MM.1S (cell line): ENCODE results near the gene TAS1R2.

Experiments used
- CTCF ChIP-seq: fragments of 300-600 bp; sonication (generic); IDR thresholded peaks from 2 replicates; pipeline ENCODE4 v1.5.1; 2016; ENCODE audit warnings: antibody characterized with exemption, low read length, mixed read lengths
- EZH2 ChIP-seq: fragments of 300-600 bp; sonication (generic); optimal IDR thresholded peaks from 2 replicates; pipeline ENCODE3; 2017; ENCODE audit warnings: low read depth, mild to moderate bottlenecking, antibody characterized with exemption, low read length, mixed read lengths
- EZH2phosphoT487 ChIP-seq: fragments of 300-600 bp; sonication (generic); IDR thresholded peaks from 2 replicates; pipeline ENCODE4 v1.6.1; 2018; ENCODE audit warnings: antibody characterized with exemption, low read length

DNA sequence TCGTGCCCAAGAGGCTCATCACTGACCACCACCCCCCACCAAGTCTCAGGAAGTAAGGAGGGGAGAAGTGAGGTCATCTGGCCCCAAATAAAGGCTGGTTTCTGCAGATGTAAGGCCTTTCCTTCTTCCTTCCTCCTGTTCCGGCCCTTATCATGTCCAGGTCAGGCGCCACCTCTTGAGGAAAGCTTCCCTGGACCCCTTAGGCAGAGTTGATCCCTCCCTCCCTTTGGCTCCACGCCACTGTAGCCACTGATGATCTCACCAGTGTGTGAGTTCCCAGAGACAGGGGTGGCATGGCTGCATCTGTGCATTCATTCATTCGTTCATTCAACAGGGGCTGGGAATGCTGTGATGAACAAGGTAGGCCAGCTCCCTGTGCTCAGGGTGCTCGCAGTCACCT lies 59.2 kb downstream of the TAS1R2 start:
- no peak for TF ChIP-seq CTCF
- TF ChIP-seq EZH2, result no peak
- no peak for TF ChIP-seq EZH2phosphoT487
